A204.1 (cell line): ENCODE data around the gene LTBR.

Experiments
- FAIRE-seq: peaks from 2 replicates; lab custom pipeline; 2012; peaks lifted over from hg19 to GRCh38; lab: Jason Lieb, UNC

The LTBR gene

DNA sequence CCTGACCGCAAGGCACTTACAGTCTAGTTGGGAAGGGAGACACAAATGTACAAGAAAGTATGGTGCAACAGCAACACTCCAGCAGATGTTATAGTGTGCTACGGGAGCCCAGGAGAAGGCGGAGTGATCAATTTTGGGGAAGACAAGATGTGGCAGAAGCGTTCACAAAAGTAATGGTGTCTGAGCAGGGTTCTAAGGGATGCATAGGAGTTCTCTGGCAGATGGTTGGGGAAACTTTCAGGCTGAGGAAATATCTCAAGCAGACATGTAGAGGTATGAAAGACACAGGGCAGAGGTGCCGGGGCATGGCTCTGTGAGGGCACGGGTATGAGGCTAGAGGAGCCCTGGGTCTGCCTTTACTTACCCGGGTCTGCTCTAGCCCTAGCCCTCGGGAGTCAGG is 37.0 kb upstream of the LTBR start:
- FAIRE-seq = no peak

GRCh38 chr12:6347367-6348338 is 36.3 kb upstream of the LTBR start:
- no peak for FAIRE-seq

DNA sequence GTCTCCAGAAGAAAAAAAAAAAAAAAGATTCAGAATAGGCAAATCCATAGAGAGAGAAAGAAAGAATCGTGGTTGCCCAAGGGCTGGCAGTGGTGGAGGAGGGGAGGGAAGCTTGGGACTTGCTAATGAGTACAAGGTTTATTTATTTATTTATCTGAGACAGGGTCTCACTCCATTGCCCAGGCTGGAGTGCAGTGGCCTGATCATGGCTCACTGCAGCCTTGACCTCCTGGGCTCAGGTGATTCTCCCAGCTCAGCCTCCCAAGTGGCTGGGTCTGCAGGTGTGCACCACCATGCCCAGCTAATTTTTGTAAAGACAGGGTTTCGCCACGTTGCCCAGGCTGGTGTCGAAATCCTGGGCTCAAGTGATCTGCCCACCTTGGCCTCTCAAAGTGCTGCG is 32.3 kb upstream of the LTBR start:
- FAIRE-seq = no peak

GRCh38 chr12:6352193-6353173 is 31.5 kb upstream of the LTBR start:
- no peak for FAIRE-seq

GRCh38 chr12:6354495-6355393 is 29.2 kb upstream of the LTBR start:
- no peak for FAIRE-seq

GRCh38 chr12:6355491-6356373 is 28.2 kb upstream of the LTBR start:
- FAIRE-seq = no peak

GRCh38 chr12:6356374-6356820 is 27.6 kb upstream of the LTBR start:
- FAIRE-seq = no peak

DNA sequence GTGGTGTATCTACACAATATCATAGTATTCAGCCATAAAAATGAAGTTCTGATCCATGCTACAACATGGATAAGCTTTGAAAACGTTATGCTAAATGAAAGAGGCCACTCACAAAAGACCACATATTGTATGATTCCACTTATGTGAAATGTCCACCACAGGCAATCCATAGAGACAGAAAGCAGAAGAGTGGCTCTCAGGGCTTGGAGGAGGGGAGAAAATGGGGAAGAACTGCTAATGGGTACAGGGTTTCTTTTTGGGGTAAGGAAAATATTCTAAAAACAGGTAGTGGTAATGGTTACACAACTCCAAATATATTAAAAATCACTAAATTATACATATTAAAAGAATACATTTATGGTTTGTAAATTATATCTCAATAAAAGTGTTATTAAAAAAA is 25.1 kb upstream of the LTBR start:
- FAIRE-seq = no peak

DNA sequence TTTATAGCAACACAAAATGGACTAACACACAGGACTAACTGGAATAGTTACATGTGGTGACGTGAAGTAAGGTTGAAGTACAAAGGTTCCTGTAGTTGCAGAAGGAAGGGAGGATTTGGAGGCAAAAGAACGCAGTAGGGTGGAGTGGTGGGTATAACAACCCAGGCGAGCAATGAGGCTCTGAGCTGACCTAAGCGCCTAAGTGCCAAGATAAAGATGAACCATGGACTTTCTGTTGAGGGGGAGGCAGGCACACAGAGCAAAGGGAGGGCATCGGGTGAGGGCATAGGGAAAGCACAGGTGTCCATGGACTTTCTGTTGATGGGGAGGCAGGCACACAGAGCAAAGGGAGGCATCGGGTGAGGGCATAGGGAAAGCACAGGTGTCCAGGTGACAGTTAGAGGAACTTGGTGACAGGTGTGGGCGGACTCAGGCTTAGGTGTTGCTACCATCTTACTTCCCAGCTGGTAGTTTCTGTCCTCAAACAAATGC is 23.8 kb upstream of the LTBR start:
- no peak for FAIRE-seq

GRCh38 chr12:6360578-6361490 is 23.1 kb upstream of the LTBR start:
- FAIRE-seq = no peak

DNA sequence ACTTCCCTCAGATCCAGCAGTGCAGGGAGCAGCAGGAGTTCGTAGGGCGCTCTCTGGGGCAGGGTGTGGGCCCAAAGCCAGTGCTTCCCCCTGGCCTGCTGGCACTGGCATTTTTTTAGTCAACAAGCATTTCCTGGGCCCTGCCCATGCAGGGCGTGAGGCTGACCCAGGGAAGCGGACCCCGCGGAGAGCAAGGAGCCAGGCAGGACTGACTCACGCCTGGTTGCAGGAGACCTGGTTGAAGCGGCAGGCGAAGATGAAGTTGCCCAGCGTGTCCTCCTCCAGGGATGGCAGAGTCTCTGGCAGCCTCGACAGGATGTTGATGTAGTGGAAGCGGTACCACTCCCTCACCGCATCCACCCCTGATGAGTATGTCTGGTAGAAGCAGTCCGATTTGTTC is 22.1 kb upstream of the LTBR start:
- FAIRE-seq = no peak

GRCh38 chr12:6362403-6362802 is 21.6 kb upstream of the LTBR start:
- no peak for FAIRE-seq

DNA sequence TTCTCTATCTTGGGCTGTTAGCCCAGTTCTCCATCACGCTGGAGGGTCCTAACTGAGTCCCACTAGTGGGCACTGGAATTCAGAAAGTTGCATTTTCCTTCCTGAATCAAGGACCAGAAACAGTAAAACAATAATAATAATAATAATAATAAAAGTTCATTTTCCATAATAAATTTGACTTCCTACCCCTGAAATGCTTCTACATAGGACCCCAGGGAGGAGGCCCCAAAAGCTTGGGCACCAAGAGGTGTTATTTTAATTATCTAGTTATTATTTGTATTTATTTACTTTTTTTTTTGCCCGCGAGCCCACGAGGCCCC is 21.0 kb upstream of the LTBR start:
- FAIRE-seq = no peak

DNA sequence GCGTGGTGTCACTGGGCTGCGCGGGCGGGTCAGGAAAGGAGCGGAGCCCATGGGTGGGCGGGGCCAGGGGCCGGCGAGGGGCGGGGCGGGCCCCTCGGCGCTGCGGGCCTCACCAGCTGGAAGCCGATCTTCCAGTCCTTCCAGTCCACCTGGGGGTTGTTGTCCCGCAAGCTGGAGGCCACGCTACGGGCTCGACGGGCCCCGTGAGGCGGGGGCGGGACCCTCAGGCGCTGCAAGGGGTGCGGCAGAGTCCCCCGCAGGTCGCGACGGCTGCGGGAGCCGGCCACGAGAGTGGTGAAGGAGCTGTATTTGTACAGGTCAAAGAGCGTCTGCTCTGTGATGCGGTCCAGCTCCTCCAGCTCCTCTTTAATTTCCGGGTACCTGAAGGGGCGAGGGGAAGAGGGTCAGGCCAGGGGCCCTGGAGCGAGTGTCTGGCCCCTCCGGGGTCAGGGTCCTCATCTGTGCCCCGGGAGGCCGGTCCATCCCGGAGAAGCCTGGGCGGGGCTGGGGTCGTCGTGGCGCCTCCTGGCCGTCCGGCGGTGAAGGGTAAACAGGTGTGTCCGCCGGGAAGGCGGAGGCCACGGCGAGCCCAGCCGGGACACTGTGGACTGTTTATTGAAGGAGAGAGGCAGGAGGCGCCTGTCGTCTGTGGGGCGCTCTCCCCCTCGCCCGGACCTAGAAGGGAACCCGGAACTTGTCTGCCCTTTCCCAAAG is 20.5 kb upstream of the LTBR start:
- FAIRE-seq = no peak

DNA sequence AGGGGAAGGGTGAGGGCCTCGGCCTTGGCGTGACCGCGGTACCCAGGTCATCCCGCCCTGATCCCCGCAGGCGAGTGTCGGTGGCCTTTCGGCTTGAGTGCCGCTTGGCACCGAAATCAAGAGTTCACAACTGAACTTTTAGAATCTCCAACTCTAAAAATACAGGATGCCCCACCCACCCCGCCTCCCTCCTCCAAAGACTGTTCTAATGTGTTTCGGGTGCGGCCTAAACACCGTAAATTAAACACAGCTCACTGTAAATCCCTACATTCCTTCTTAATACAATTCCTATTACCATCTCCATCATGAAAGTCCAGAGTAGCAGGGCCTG is 20.0 kb upstream of the LTBR start:
- no peak for FAIRE-seq

- FAIRE-seq = no peak
Observed at GRCh38 chr12:6367065-6367968, 16.6 kb upstream of the LTBR start.

DNA sequence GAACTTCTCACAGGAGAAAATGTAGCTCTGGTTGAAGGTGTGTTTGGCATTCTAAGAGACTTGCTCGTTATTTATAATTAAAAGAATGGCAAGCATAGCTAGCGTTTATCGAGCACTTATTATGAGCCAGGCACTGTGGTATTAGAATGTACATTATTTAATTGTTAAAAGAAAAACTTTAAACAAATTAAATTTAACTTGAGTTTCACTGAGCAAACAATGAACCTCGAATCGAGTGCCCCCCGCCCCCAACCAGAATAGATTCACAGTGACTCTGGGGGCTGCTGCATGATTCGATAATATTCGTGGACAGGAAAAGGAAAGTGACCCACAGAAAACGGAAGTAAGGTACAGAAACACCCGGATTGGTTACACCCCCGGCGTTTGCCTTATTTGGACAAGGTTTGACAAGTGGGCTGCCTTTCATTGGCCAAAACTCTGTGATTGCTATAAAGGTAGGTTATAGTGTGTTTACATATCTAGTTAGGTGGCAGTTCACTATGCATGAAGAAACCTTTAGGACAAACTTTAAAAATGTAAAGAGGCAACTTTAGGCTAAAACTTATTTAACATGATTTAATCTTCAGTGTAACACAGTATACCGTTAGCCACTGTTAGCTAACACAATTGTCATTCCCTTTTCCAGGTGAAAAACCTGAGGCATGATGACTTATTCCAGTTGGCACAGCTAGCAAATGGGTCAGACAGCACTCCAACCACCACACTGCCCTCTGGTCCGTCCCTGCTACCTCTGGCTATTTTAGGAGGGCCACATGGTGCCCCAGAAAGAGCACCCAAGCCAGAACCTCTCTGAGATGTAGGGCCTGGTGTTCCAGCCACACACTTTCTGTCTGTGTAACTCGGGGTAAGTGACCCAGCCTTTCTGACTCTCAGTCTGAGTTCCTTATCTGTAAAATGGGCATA is 15.7 kb upstream of the LTBR start:
- FAIRE-seq = no peak
